ENCODE results near the gene KCNQ1.

GRCh38 chr11:2761131-2762030, 316.6 kb downstream of the KCNQ1 start:
- TF ChIP-seq POLR2AphosphoS5 (IDR thresholded peaks at IDR 0.05) (no peak), CTCF (IDR thresholded peaks at IDR 0.05; ENCODE audit: poor library complexity, severe bottlenecking) (no peak), SMC3 (conservative IDR thresholded peaks at IDR 0.05; ENCODE audit: poor library complexity) (no peak), EZH2 (IDR thresholded peaks at IDR 0.05; ENCODE audit: borderline replicate concordance, insufficient read depth, low read length, poor library complexity, severe bottlenecking) (no peak), REST (IDR thresholded peaks at IDR 0.05; ENCODE audit: borderline replicate concordance) (no peak), RAD21 (conservative IDR thresholded peaks at IDR 0.05) (no peak), EP300 (conservative IDR thresholded peaks at IDR 0.05; ENCODE audit: poor library complexity, severe bottlenecking) (no peak), TAF1 (IDR thresholded peaks at IDR 0.05; ENCODE audit: low read depth) (no peak), MXI1 (conservative IDR thresholded peaks at IDR 0.05; ENCODE audit: poor library complexity, severe bottlenecking) (no peak)

Data from neural cell (in vitro differentiated cells).